Measurements from ENCODE around the gene EXOSC5. TPM values are rescaled to one million over a fixed set of nuclear protein-coding genes. Genes with fewer than 3 reads are reported as not detected.

The EXOSC5 gene
- total RNA-seq, 1 experiment from 2014 or later = 43.1 TPM

DNA sequence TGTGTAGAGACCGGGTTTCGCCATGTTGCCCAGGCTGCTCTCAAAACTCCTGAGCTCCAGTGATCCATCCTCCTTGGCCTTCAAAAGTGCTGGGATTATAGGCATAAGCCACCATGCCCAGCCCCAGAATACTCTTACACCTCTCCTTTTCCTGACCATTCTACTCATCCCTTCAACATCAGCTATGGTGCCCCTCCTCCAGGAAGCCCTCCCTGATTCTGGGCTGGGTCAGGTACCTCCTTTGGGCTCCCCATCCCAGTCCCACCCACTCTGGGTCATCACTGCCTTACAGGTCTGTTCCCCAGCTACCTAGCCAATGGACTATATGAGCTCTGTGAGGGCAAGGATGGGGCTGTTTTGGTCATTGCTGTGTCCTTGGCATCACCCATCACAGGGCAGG is 53.0 kb downstream of the EXOSC5 start:
- Histone ChIP-seq H3K27ac (ENCODE audit: low read depth, low read length, poor library complexity, severe bottlenecking) (no peak overlapping the region), H3K27me3 (replicated peaks; ENCODE audit: insufficient read depth, low read depth, low read length, poor library complexity) (no peaks in the 10 kb centered on the region), H3K36me3 (ENCODE audit: insufficient read depth, low read length, poor library complexity, severe bottlenecking) (peaks cover 53% of the 10 kb centered on the region), H3K4me1 (ENCODE audit: insufficient read depth, low read length, poor library complexity, severe bottlenecking) (no peaks in the 10 kb centered on the region), H3K4me3 (ENCODE audit: low read depth, low read length, poor library complexity, severe bottlenecking) (no peak overlapping the region), H3K9me3 (ENCODE audit: low read depth, low read length, poor library complexity, severe bottlenecking) (no peaks in the 10 kb centered on the region)
- POLR2A ChIA-PET (ENCODE audit: low non-redundant PET) = no interaction called here
- CTCF ChIA-PET = no interaction called here
- TF ChIP-seq, protein P1, sequence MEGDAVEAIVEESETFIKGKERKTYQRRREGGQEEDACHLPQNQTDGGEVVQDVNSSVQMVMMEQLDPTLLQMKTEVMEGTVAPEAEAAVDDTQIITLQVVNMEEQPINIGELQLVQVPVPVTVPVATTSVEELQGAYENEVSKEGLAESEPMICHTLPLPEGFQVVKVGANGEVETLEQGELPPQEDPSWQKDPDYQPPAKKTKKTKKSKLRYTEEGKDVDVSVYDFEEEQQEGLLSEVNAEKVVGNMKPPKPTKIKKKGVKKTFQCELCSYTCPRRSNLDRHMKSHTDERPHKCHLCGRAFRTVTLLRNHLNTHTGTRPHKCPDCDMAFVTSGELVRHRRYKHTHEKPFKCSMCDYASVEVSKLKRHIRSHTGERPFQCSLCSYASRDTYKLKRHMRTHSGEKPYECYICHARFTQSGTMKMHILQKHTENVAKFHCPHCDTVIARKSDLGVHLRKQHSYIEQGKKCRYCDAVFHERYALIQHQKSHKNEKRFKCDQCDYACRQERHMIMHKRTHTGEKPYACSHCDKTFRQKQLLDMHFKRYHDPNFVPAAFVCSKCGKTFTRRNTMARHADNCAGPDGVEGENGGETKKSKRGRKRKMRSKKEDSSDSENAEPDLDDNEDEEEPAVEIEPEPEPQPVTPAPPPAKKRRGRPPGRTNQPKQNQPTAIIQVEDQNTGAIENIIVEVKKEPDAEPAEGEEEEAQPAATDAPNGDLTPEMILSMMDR (conservative IDR thresholded peaks at IDR 0.05; ENCODE audit: low read depth, low read length) = no peak
- TF ChIP-seq EZH2 (IDR thresholded peaks at IDR 0.05; ENCODE audit: borderline replicate concordance, low read depth, low read length, poor library complexity, severe bottlenecking) = no peak
- no peak for DNase-seq (ENCODE audit: low spot score)
- no TSS peak for BruUV-seq (replicated peaks)
- intact Hi-C loops (cut with micrococcal nuclease; ENCODE audit: unreplicated experiment) = no loop called here

DNA sequence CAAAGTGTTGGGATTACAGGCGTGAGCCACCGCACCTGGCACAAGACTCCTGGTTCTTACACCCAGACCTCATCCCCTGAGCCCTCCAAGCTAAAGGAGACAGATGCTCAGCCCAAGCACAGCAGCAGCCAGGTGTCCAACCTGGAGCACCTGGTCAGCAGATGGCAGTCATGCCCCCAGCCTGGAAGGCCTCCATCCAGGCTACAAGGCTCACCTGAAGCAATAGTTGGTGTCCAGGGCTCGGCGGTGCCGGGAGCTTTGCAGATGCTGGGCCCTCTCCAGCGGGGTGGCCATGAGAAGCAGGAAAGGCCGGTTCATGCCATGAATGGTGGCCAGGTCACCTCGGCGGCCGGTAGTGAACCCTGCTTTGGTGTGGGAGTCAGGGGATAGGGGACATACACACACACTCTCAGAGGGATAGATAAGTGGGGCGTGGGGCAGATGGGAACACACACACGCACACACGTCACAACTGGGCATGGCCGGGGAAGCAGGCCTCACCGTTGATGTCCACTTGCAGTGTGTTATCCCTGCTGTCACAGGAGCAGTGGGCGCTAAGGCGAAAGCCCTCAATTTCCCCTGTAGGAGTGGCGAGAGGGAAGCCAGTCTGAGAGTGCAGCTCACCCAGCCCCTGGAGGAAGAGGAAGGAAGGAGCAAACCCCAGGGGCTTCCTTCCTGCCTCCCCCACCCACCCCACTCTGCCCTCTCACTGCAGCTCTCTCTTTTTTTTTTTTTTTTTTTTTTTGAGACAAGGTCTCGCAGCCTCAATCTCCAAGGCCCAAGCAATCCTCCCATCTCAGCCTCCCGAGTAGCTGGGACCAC is 55.3 kb downstream of the EXOSC5 start:
- TF ChIP-seq, protein P1 (conservative IDR thresholded peaks at IDR 0.05; ENCODE audit: low read depth, low read length) = no peak
- TF ChIP-seq EZH2 (IDR thresholded peaks at IDR 0.05; ENCODE audit: borderline replicate concordance, low read depth, low read length, poor library complexity, severe bottlenecking) = no peak
- H3K27ac ChIP-seq (ENCODE audit: low read depth, low read length, poor library complexity, severe bottlenecking) = no peak overlapping the region
- DNase-seq (ENCODE audit: low spot score) = no peak
- BruUV-seq (replicated peaks) = no TSS peak
- H3K36me3 ChIP-seq (ENCODE audit: insufficient read depth, low read length, poor library complexity, severe bottlenecking) = peaks cover 49% of the 10 kb centered on the region
- H3K27me3 ChIP-seq (replicated peaks; ENCODE audit: insufficient read depth, low read depth, low read length, poor library complexity) = no peaks in the 10 kb centered on the region
- intact Hi-C loops (cut with micrococcal nuclease; ENCODE audit: unreplicated experiment) = no loop called here
- H3K4me3 ChIP-seq (ENCODE audit: low read depth, low read length, poor library complexity, severe bottlenecking) = no peak overlapping the region
- CTCF ChIA-PET = interaction anchor here (0.7 kb wide), 1 partner anchor 37 kb away, joined by 7 read pairs; no protein-coding TSS in a partner anchor
- POLR2A ChIA-PET (ENCODE audit: low non-redundant PET) = interaction anchor here (0.6 kb wide), 1 partner anchor 67 kb away, joined by 9 read pairs; no protein-coding TSS in a partner anchor
- no peaks in the 10 kb centered on the region for H3K9me3 ChIP-seq (ENCODE audit: low read depth, low read length, poor library complexity, severe bottlenecking)
- H3K4me1 ChIP-seq (ENCODE audit: insufficient read depth, low read length, poor library complexity, severe bottlenecking) = no peaks in the 10 kb centered on the region

DNA sequence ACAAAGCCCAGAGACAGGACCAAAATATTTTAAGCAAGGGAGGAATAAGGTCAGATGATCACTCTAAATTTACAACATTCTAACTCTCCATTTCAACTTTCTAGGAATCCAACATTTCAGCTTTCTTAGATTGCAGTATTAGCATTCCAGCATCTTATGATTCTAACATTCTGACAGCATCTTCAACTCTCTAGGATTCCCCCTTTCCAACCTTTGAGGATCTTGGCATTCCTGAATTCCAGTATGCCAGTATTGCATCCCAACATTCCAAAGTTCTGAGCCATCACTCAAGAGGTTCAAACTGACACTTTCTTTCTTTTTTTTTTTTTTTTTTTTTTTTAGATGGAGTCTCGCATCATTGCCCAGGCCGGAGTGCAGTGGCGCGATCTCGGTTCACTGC is 57.2 kb downstream of the EXOSC5 start:
- TF ChIP-seq EZH2 (IDR thresholded peaks at IDR 0.05; ENCODE audit: borderline replicate concordance, low read depth, low read length, poor library complexity, severe bottlenecking) = no peak
- intact Hi-C loops (cut with micrococcal nuclease; ENCODE audit: unreplicated experiment) = no loop called here
- CTCF ChIA-PET = no interaction called here
- Histone ChIP-seq H3K4me1 (ENCODE audit: insufficient read depth, low read length, poor library complexity, severe bottlenecking) (no peaks in the 10 kb centered on the region), H3K27ac (ENCODE audit: low read depth, low read length, poor library complexity, severe bottlenecking) (no peak overlapping the region), H3K9me3 (ENCODE audit: low read depth, low read length, poor library complexity, severe bottlenecking) (no peaks in the 10 kb centered on the region), H3K36me3 (ENCODE audit: insufficient read depth, low read length, poor library complexity, severe bottlenecking) (peaks cover 47% of the 10 kb centered on the region), H3K27me3 (replicated peaks; ENCODE audit: insufficient read depth, low read depth, low read length, poor library complexity) (no peaks in the 10 kb centered on the region), H3K4me3 (ENCODE audit: low read depth, low read length, poor library complexity, severe bottlenecking) (no peak overlapping the region)
- BruUV-seq (replicated peaks) = TSS peak; percentile 71
- DNase-seq (ENCODE audit: low spot score) = no peak
- POLR2A ChIA-PET (ENCODE audit: low non-redundant PET) = no interaction called here

Other genes with a start within 250 kb of the EXOSC5 start
- gene CYP2S1, start 204.1 kb downstream of the EXOSC5 start, total RNA-seq (2021) = 0.19 and 0.24 TPM in 2 replicates
- gene AXL, start 178.1 kb downstream of the EXOSC5 start, total RNA-seq (2021) = 0.92 and 1.0 TPM in 2 replicates
- 342 and 344 TPM in 2 replicates for gene HNRNPUL1, start 133.0 kb downstream of the EXOSC5 start, total RNA-seq (2021)
- gene CCDC97, start 87.2 kb downstream of the EXOSC5 start, total RNA-seq (2021) = 40.8 and 41.8 TPM in 2 replicates
- 92.4 and 102 TPM in 2 replicates for gene TGFB1, start 43.4 kb downstream of the EXOSC5 start, total RNA-seq (2021)
- 9.9 and 10.7 TPM in 2 replicates for gene B9D2, start 33.2 kb downstream of the EXOSC5 start, total RNA-seq (2021)
- 4.9 and 8.7 TPM in 2 replicates for gene TMEM91, start 20.8 kb downstream of the EXOSC5 start, total RNA-seq (2021)
- 14.7 and 15.9 TPM in 2 replicates for gene BCKDHA, start 459 bp upstream of the EXOSC5 start, total RNA-seq (2021)
- 0.41 and 0.81 TPM in 2 replicates for gene B3GNT8, start 30.0 kb upstream of the EXOSC5 start, total RNA-seq (2021)
- 86.5 and 96.6 TPM in 2 replicates for gene DMAC2, start 42.6 kb upstream of the EXOSC5 start, total RNA-seq (2021)
- not detected in 2 replicates for gene ERICH4, start 45.8 kb upstream of the EXOSC5 start, total RNA-seq (2021)
- gene CEACAM21, start 178.8 kb upstream of the EXOSC5 start, total RNA-seq (2021) = 4.3 and 6.1 TPM in 2 replicates
- not detected in 2 replicates for gene CEACAM4, start 229.7 kb upstream of the EXOSC5 start, total RNA-seq (2021)